Osteocyte (in vitro differentiated cells): Measurements from ENCODE around the gene ZNF850. TPM values are rescaled to one million over a fixed set of nuclear protein-coding genes. Genes with fewer than 3 reads are reported as not detected.

ENCODE experiments used
- DNase-seq: peaks from one replicate; pipeline ENCODE4 v3.0.0; 2021; ENCODE audit warnings: mixed read lengths; ENCODE audit not compliant: unreplicated experiment; ENCODE audit errors: extremely low spot score
- H3K27ac Mint-ChIP-seq: one replicate; pipeline ENCODE4 v1.8.0; 2021; ENCODE audit warnings: mild to moderate bottlenecking, mixed read lengths; ENCODE audit not compliant: unreplicated experiment
- H3K27me3 Mint-ChIP-seq: one replicate; pipeline ENCODE4 v1.8.0; 2021; ENCODE audit warnings: mixed read lengths; ENCODE audit not compliant: unreplicated experiment
- H3K36me3 Mint-ChIP-seq: one replicate; pipeline ENCODE4 v1.8.0; 2021; ENCODE audit warnings: mixed read lengths; ENCODE audit not compliant: unreplicated experiment
- H3K4me1 Mint-ChIP-seq: one replicate; pipeline ENCODE4 v1.8.0; 2021; ENCODE audit warnings: mixed read lengths; ENCODE audit not compliant: unreplicated experiment
- H3K4me3 Mint-ChIP-seq: one replicate; pipeline ENCODE4 v1.8.0; 2021; ENCODE audit warnings: mild to moderate bottlenecking, moderate library complexity, mixed read lengths; ENCODE audit not compliant: unreplicated experiment
- H3K9me3 Mint-ChIP-seq: one replicate; pipeline ENCODE4 v1.8.0; 2021; ENCODE audit warnings: mixed read lengths; ENCODE audit not compliant: unreplicated experiment
- CTCF ChIP-seq: fragments of 200-600 bp; sonication (generic); IDR thresholded peaks from 2 replicates; pipeline ENCODE4 v1.5.0; 2021; ENCODE audit warnings: antibody characterized with exemption, mild to moderate bottlenecking, moderate library complexity
- long read RNA-seq: library from polyadenylated mRNA; unstranded; transcript quantifications from one replicate; pipeline ENCODE4 v2.0.0, GENCODE V29; 2021
- total RNA-seq: library from RNA; stranded (reverse); gene quantifications from 2 replicates; pipeline ENCODE4 v1.2.1, GENCODE V29; 2021

Gene ZNF850
- 2.8 and 3.6 TPM in 2 replicates for total RNA-seq
- long read RNA-seq, full-length matches to known transcripts = 1 of 1 reads
- long read RNA-seq, partial matches to known transcripts = 0 of 1 reads
- long read RNA-seq, other reads (novel, unspliced or antisense) = 0 of 1 reads

DNA sequence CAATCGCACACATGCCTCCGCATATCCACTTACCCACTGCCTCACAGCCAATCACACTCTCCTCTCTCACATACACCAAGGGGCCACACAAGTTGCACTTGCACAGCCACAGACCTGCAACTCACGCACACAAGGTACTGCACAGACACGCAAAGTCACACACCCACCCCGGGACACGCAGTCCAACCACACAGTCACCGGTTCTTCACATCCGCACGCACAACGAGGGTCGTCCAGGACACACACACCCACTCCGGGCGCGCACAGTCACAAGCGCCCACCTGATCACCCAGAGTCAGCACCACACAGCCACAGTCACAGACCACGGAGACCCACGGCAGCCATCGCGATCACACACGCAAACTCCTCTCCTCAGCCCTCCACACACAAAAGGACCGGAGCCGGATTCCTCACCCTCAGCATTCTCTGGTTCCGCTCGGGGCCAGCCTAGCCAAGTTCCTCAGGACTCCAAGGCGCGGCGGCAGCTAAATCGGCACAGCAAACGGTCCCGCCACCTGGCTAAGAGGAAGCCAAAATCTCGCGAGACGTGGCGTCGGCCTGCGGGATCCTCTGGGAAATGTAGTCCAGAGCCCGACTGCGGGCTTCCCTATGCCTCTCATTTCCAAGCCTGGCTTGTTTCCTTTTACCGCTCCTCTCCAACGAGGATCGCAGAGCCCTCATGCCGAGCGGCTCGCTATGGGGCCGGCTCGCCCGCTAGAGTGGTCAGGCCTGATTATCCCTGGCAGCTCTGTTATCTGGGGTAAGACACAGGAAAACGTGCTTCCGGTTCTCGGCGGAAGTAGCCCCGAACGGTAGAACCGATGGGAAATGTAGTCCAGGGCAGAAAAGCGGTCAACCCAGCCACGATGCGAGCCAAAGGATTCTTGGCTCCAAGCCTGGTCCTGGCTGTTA, at the start of gene ZNF850:
TSS of gene ZNF850 (minus strand) at position 497 of the 912 bp plus-strand sequence. CDS start 10,201 bp downstream, outside the sequence.
- peaks cover 24% of the 10 kb centered on the region for H3K4me1 Mint-ChIP-seq
- DNase-seq = peak; percentile 97
- no peaks in the 10 kb centered on the region for H3K27me3 Mint-ChIP-seq
- peaks cover 9% of the 10 kb centered on the region for H3K36me3 Mint-ChIP-seq
- no peak for TF ChIP-seq CTCF
- peak within 1 kb of the TSS; percentile 87 for H3K27ac Mint-ChIP-seq
- peak within 1 kb of the TSS; percentile 92 for H3K4me3 Mint-ChIP-seq
- H3K9me3 Mint-ChIP-seq = peaks cover 10% of the 10 kb centered on the region

GRCh38 chr19:36821758-36822157, 49.2 kb upstream of the ZNF850 start:
- H3K9me3 Mint-ChIP-seq = peaks cover 53% of the 10 kb centered on the region
- H3K4me3 Mint-ChIP-seq = no peak overlapping the region
- no peaks in the 10 kb centered on the region for H3K27me3 Mint-ChIP-seq
- no peak for DNase-seq
- TF ChIP-seq CTCF = no peak
- no peak overlapping the region for H3K27ac Mint-ChIP-seq
- H3K4me1 Mint-ChIP-seq = no peaks in the 10 kb centered on the region
- peaks cover 81% of the 10 kb centered on the region for H3K36me3 Mint-ChIP-seq

DNA sequence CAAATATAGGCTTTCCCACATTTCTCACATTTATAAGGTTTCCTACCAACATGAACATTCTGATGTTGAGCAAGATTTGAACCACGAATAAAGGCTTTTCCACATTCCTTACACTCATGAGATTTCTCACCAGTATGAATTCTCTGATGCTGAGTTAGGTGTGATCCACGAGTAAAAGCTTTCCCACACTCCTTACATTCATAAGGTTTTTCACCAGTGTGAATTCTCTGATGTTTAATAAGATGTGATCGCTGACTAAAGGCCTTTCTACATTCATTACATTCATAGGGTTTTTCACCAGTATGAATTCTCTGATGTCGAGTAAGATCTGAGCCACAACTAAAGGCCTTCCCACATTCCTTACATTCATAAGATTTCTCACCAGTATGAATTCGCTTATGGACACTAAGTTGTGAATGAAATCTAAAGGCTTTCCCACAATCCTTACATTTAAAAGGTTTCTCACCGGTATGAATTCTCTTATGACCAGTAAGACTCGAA, 46.6 kb upstream of the ZNF850 start:
- Mint-ChIP-seq H3K27me3 (no peaks in the 10 kb centered on the region), H3K9me3 (peaks cover 41% of the 10 kb centered on the region), H3K36me3 (peaks cover 81% of the 10 kb centered on the region), H3K27ac (no peak overlapping the region), H3K4me1 (no peaks in the 10 kb centered on the region), H3K4me3 (no peak overlapping the region)
- TF ChIP-seq CTCF = no peak
- DNase-seq = no peak

- peaks cover 36% of the 10 kb centered on the region for H3K9me3 Mint-ChIP-seq
- H3K4me1 Mint-ChIP-seq = no peaks in the 10 kb centered on the region
- TF ChIP-seq CTCF = no peak
- H3K4me3 Mint-ChIP-seq = no peak overlapping the region
- DNase-seq = no peak
- H3K27ac Mint-ChIP-seq = no peak overlapping the region
- H3K27me3 Mint-ChIP-seq = no peaks in the 10 kb centered on the region
- peaks cover 38% of the 10 kb centered on the region for H3K36me3 Mint-ChIP-seq
Observed at GRCh38 chr19:36807029-36807428, 34.4 kb upstream of the ZNF850 start.

GRCh38 chr19:36805364-36805763, 32.8 kb upstream of the ZNF850 start:
- no peak overlapping the region for H3K4me3 Mint-ChIP-seq
- H3K4me1 Mint-ChIP-seq = no peaks in the 10 kb centered on the region
- H3K27ac Mint-ChIP-seq = no peak overlapping the region
- no peaks in the 10 kb centered on the region for H3K27me3 Mint-ChIP-seq
- no peak for DNase-seq
- H3K9me3 Mint-ChIP-seq = peaks cover 23% of the 10 kb centered on the region
- no peak for TF ChIP-seq CTCF
- H3K36me3 Mint-ChIP-seq = peaks cover 37% of the 10 kb centered on the region
